K562 (cell line): ENCODE data around the gene CUX1. TPM values are rescaled to one million over a fixed set of nuclear protein-coding genes. Genes with fewer than 3 reads are reported as not detected.

Source experiments
- ATF1 ChIP-seq, 2 experiments: fragments of 450-650 bp in 1 of 2; IDR thresholded peaks; 2 replicates each; pipeline ENCODE4 v1.6.1; 2016; ENCODE audit warnings: missing compliant biosample characterization in 1 of 2, missing genetic modification characterization in 1 of 2
- ATF2 ChIP-seq: sonication (generic); formaldehyde crosslinking; IDR thresholded peaks from 2 replicates; pipeline ENCODE4 v1.8.1; 2022; ENCODE audit warnings: missing genetic modification reagents
- ATF7 ChIP-seq: fragments of 450-650 bp; IDR thresholded peaks from 2 replicates; pipeline ENCODE4 v1.7.1; 2014; ENCODE audit warnings: mild to moderate bottlenecking, moderate library complexity
- GTF2F1 ChIP-seq: IDR thresholded peaks from 2 replicates; pipeline ENCODE4 v1.6.1; 2011; ENCODE audit warnings: low read depth, low read length, improper control_type of control experiment
- JUND ChIP-seq, 2 experiments: IDR thresholded peaks; 2 replicates in 1 of 2; 3 replicates in 1 of 2; pipeline ENCODE4 v1.6.1; 2011; ENCODE audit warnings: borderline replicate concordance in 2 of 2, low read depth in 2 of 2, low read length in 2 of 2, improper control_type of control experiment in 1 of 2, missing biosample characterization in 1 of 2, missing genetic modification characterization in 1 of 2, missing genetic modification reagents in 1 of 2
- KDM2B ChIP-seq: fragments of 250-450 bp; sonication (Bioruptor Pico); IDR thresholded peaks from 2 replicates; pipeline ENCODE4 v1.8.0; 2021; ENCODE audit warnings: mild to moderate bottlenecking, moderate library complexity
- MBD2 ChIP-seq: sonication (generic); IDR thresholded peaks from 2 replicates; pipeline ENCODE4 v1.6.1; 2016; ENCODE audit warnings: low read depth, borderline replicate concordance
- MCM5 ChIP-seq: fragments of 450-650 bp; IDR thresholded peaks from 2 replicates; pipeline ENCODE4 v1.6.1; 2016; ENCODE audit warnings: low read depth
- MEF2A ChIP-seq: IDR thresholded peaks from 2 replicates; pipeline ENCODE4 v1.6.1; 2011; ENCODE audit warnings: low read depth, mild to moderate bottlenecking, low read length, moderate library complexity; ENCODE audit not compliant: control insufficient read depth
- NCOA2 ChIP-seq, 2 experiments: fragments of 450-650 bp; IDR thresholded peaks; 2 replicates each; pipeline ENCODE4 v1.6.1; 2018; ENCODE audit warnings: mild to moderate bottlenecking in 2 of 2, moderate library complexity in 1 of 2; ENCODE audit not compliant: partially characterized antibody in 2 of 2
- NEUROD1 ChIP-seq: fragments of 150-350 bp; IDR thresholded peaks from 2 replicates; pipeline ENCODE4 v1.6.1; 2014; ENCODE audit warnings: borderline replicate concordance, low read length, low read depth; ENCODE audit not compliant: partially characterized antibody
- NFIX ChIP-seq: fragments of 250-450 bp; sonication (Bioruptor Pico); IDR thresholded peaks from 2 replicates; pipeline ENCODE4 v1.4.0; 2020; ENCODE audit warnings: low read depth, mild to moderate bottlenecking, moderate library complexity
- POLR2B ChIP-seq: fragments of 450-650 bp; IDR thresholded peaks from 2 replicates; pipeline ENCODE4 v1.6.1; 2018; ENCODE audit warnings: low read depth; ENCODE audit not compliant: partially characterized antibody
- POLR3A ChIP-seq: IDR thresholded peaks from 2 replicates; pipeline ENCODE4 v1.6.1; 2011; ENCODE audit warnings: borderline replicate concordance, mild to moderate bottlenecking, moderate library complexity; ENCODE audit not compliant: insufficient read length, insufficient read depth; ENCODE audit errors: extremely low read depth
- SLC30A9 ChIP-seq: fragments of 250-450 bp; sonication (Bioruptor Pico); IDR thresholded peaks from 2 replicates; pipeline ENCODE4 v1.8.0; 2022; ENCODE audit warnings: mild to moderate bottlenecking, moderate library complexity
- TAF1 ChIP-seq: IDR thresholded peaks from 2 replicates; pipeline ENCODE4 v1.6.1; 2011; ENCODE audit warnings: mild to moderate bottlenecking, low read length, moderate library complexity; ENCODE audit not compliant: insufficient read depth, control insufficient read depth, severe bottlenecking; ENCODE audit errors: extremely low read depth
- ZBTB7A ChIP-seq: IDR thresholded peaks from 2 replicates; pipeline ENCODE4 v1.6.1; 2011; ENCODE audit warnings: low read depth, mild to moderate bottlenecking, low read length, moderate library complexity, borderline replicate concordance; ENCODE audit not compliant: control insufficient read depth
- ZFPM2 ChIP-seq: fragments of 250-450 bp; sonication (Bioruptor Pico); IDR thresholded peaks from 2 replicates; pipeline ENCODE4 v1.5.1; 2022; ENCODE audit warnings: mild to moderate bottlenecking
- ZNF23 ChIP-seq: fragments of 250-450 bp; sonication (Bioruptor Pico); IDR thresholded peaks from 2 replicates; pipeline ENCODE4 v1.4.0; 2020; ENCODE audit warnings: mild to moderate bottlenecking
- ZNF274 ChIP-seq: IDR thresholded peaks from 2 replicates; pipeline ENCODE4 v1.6.1; 2011; ENCODE audit warnings: low read depth, mild to moderate bottlenecking, low read length, moderate library complexity, borderline replicate concordance
- polyA plus RNA-seq, 8 experiments: library from polyadenylated mRNA; depleted of rRNA in 4 of 8; stranded (reverse) in 5 of 8; unstranded in 3 of 8; fragments of >200 nt; fragmentation: Nextera tagmentation in 2 of 8; fragmentation: Illumina TruSeq in 1 of 8; extraction: Ambion mirVana in 2 of 8; extraction: Trizol in 1 of 8; gene quantifications; 2 replicates each; pipeline versions ENCODE4 v1.2.1 to v1.2.3, GENCODE V29; 2011 to 2014; ENCODE audit warnings: inconsistent platforms in 1 of 8, missing spikeins in 1 of 8
- total RNA-seq, 7 experiments: library from RNA; depleted of rRNA in 6 of 7; stranded (reverse); fragments of >200 nt in 6 of 7; fragmentation: Illumina TruSeq in 2 of 7; extraction: Trizol in 2 of 7; gene quantifications; 2 replicates each; pipeline versions ENCODE4 v1.2.1 to v1.2.3, GENCODE V29; 2011 to 2021; ENCODE audit warnings: low replicate concordance in 1 of 7
- TF ChIP-seq, protein P1 (sequence below): sonication (generic); formaldehyde crosslinking; IDR thresholded peaks from 2 replicates; pipeline ENCODE4 v1.8.0; 2023; ENCODE audit warnings: mild to moderate bottlenecking, missing genetic modification reagents
- TF ChIP-seq, protein P2 (sequence below): fragments of 450-650 bp; IDR thresholded peaks from 2 replicates; pipeline ENCODE4 v1.6.1; 2016; ENCODE audit warnings: missing biosample characterization, missing genetic modification characterization

CUX1 gene
- total and polyA plus RNA-seq, 9 of the 15 experiments (the other 6 are each of a cell fraction or from before 2014, with no cell fraction given): 3.6 to 55.3 (median 25.2) TPM

- TF ChIP-seq SLC30A9 (CRISPR knock-in tag) (no peak), ZNF23 (CRISPR knock-in tag) (no peak), NEUROD1 (peak; percentile 57), MCM5 (no peak), ATF7 (peak; percentile 35; the same call in 1 of the 2 replicates), GTF2F1 (no peak), NCOA2 (IDR thresholded peaks at IDR 0.05; ENCODE audit: partially characterized antibody in 2 of 2) (no peak), ATF2 (CRISPR knock-in tag) (no peak), NFIX (CRISPR knock-in tag) (no peak), POLR3A (no peak), JUND (IDR thresholded peaks at IDR 0.05; ENCODE audit: borderline replicate concordance, low read depth, low read length) (peak; percentile 69; the same call in 1 of the 2 replicates), JUND (tag; IDR thresholded peaks at IDR 0.05; ENCODE audit: borderline replicate concordance, low read depth, low read length) (peak; percentile 56; the same call in 1 of the 3 replicates), ZBTB7A (no peak), ZNF274 (no peak), MEF2A (no peak), ZFPM2 (CRISPR knock-in tag) (no peak), KDM2B (CRISPR knock-in tag) (no peak), POLR2B (no peak), ATF1 (CRISPR knock-in tag; IDR thresholded peaks at IDR 0.05) (no peak), ATF1 (tag; IDR thresholded peaks at IDR 0.05) (0 out of 2 replicates have a peak, but pooled peaks have one; percentile 23), MBD2 (no peak), TAF1 (no peak)
- TF ChIP-seq, protein P1, sequence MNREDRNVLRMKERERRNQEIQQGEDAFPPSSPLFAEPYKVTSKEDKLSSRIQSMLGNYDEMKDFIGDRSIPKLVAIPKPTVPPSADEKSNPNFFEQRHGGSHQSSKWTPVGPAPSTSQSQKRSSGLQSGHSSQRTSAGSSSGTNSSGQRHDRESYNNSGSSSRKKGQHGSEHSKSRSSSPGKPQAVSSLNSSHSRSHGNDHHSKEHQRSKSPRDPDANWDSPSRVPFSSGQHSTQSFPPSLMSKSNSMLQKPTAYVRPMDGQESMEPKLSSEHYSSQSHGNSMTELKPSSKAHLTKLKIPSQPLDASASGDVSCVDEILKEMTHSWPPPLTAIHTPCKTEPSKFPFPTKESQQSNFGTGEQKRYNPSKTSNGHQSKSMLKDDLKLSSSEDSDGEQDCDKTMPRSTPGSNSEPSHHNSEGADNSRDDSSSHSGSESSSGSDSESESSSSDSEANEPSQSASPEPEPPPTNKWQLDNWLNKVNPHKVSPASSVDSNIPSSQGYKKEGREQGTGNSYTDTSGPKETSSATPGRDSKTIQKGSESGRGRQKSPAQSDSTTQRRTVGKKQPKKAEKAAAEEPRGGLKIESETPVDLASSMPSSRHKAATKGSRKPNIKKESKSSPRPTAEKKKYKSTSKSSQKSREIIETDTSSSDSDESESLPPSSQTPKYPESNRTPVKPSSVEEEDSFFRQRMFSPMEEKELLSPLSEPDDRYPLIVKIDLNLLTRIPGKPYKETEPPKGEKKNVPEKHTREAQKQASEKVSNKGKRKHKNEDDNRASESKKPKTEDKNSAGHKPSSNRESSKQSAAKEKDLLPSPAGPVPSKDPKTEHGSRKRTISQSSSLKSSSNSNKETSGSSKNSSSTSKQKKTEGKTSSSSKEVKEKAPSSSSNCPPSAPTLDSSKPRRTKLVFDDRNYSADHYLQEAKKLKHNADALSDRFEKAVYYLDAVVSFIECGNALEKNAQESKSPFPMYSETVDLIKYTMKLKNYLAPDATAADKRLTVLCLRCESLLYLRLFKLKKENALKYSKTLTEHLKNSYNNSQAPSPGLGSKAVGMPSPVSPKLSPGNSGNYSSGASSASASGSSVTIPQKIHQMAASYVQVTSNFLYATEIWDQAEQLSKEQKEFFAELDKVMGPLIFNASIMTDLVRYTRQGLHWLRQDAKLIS (CRISPR knock-in tag): no peak
- TF ChIP-seq, protein P2, sequence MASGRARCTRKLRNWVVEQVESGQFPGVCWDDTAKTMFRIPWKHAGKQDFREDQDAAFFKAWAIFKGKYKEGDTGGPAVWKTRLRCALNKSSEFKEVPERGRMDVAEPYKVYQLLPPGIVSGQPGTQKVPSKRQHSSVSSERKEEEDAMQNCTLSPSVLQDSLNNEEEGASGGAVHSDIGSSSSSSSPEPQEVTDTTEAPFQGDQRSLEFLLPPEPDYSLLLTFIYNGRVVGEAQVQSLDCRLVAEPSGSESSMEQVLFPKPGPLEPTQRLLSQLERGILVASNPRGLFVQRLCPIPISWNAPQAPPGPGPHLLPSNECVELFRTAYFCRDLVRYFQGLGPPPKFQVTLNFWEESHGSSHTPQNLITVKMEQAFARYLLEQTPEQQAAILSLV (tag): 0 out of 2 replicates have a peak, but pooled peaks have one; percentile 33
Measured at GRCh38 chr7:101913851-101914250, 96.4 kb downstream of the CUX1 start (continued).
